Thyroid gland (tissue), 4 donors: Measurements from ENCODE around the gene TOM1L2.

Source experiments
- CTCF ChIP-seq, 6 experiments: fragments of 200-600 bp in 3 of 6; fragments of 450-650 bp in 3 of 6; sonication (generic) in 3 of 6; IDR thresholded peaks; one replicate each; pipeline ENCODE4 v1.5.1; 2016 to 2019; ENCODE audit warnings: antibody characterized with exemption in 6 of 6, mild to moderate bottlenecking in 2 of 6, inconsistent platforms in 1 of 6, moderate library complexity in 1 of 6
- POLR2A ChIP-seq, 2 donors: fragments of 450-650 bp; IDR thresholded peaks; one replicate each; pipeline ENCODE4 v1.6.1; 2017; ENCODE audit warnings: antibody characterized with exemption in 2 of 2, mild to moderate bottlenecking in 2 of 2, moderate library complexity in 1 of 2

GRCh38 chr17:17844500-17844899, 127.7 kb downstream of the TOM1L2 start:
- no peak for TF ChIP-seq CTCF (IDR thresholded peaks at IDR 0.05)
- no peak for TF ChIP-seq POLR2A (IDR thresholded peaks at IDR 0.05)
